NAMALWA (cell line): ENCODE measurements around the gene C2CD4D.
A peak's percentile ranks its signal among the peaks of the same experiment; 100 is the strongest.
"Not testable (repeated sequence)": the region's sequence is repeated elsewhere in the genome, so short reads cannot be mapped to it uniquely, and the experiment has no call there.

Experiments used
- DNase-seq: peaks from one replicate; pipeline ENCODE4 v3.0.0-alpha.2; 2015; ENCODE audit warnings: low spot score

C2CD4D gene

DNA sequence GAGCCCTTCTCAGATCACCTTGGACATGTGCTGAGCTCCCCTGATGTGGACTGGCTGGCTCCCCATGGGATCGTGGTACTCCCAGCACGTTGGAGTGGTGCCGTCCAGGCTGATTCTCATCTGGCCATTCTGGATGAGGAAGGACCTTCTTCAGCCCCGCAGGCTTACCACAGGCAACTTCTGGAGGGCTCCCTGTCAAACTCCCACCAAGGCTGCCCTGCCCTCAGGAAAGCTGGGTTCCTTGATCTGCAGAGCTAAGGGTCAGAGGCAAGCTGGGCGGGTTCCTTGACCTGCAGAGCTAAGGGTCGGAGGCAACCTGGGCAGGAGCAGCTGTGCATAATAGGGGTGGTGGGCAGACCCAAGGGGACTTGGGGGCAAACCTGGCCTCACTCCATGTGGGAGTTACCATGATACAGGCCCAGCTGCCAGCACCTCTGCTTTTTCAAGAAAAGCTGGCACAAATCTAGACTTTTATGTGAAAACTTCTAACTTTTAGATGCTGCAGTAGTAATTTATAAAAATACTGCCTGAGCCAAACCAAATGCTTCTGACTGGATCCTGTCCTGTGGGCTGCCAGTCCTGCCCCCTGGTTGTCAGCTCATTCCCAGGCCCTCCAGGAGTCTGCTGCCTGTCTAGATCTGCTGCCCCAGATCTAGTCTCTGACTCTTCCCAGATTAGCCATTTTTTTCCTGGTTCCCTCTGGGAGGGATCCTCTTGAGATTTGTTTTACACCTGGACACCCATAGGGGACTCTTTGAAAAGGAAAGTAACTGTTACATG, 19.5 kb upstream of the C2CD4D start:
- no peak for DNase-seq

DNA sequence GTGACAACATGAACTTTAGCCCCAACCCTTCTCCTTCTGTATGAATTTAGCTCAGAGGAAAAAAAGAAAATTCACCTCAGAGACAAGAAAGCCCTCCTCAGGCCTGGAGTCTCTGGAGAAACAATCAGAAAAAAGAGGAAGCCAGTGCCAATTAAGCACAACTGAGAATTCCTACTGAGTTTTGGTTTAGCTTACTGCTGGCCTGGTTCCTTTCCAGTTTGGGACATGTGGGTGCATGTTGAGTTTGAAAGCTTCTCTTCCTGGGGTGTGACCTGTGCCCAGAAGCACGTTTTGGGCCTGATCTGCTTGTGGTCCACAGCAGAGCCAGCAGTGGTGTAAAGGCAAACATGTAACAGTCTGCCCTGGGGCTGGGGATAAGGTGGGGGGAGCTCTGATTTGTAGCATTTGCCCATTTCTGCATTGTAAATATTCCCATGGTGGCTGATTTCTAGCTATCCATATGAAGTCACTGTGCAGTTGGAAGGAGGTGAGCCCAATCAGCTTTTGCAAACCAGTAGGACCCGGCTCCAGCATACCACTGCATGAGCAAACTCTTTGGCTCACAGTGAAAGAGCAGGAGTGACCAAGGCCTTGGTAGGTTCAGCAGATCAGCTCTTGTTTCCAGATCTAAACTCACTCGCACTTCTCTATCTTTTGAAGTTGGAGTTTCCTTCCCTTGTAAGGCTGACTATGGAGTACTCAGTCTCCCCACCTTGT, 18.6 kb upstream of the C2CD4D start:
- DNase-seq = no peak

DNA sequence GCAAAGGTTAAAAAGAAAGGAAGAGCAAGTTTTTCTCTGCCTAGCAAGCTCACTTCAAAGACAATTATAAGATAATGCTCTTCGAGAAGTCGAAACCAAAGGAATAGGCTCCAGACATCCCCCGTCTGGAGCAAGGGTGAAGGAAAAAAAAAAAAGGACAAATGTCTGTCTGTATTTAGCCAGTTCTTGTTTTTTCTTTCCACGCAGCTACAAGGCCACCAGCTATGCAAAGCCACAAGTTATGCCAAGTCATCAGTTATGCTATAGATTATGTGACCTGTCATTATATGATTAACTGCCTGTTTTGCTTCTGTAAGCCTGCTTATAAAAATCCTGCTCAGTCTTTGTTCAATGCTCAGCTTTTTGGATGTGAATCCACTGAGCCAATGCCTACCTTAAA, 16.3 kb upstream of the C2CD4D start:
- no peak for DNase-seq

DNA sequence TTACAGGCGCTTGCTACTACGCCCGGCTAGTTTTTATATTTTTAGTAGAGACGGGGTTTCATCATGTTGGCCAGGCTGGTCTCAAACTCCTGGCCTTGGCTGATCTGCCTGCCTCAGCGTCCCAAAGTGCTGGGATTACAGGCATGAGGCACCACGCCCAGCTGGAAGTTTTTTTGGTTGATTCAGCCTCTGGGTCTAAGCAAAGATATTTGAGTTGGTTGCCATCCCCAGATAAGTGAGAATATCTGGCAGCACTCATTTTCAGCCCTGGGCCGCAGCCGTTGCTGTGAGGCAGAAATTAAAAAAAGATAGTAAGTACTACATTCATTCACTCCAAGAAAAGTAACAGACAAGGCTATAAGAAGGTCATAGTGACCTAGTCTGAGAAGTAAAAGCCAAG, 15.9 kb upstream of the C2CD4D start:
- not testable (repeated sequence) for DNase-seq

DNA sequence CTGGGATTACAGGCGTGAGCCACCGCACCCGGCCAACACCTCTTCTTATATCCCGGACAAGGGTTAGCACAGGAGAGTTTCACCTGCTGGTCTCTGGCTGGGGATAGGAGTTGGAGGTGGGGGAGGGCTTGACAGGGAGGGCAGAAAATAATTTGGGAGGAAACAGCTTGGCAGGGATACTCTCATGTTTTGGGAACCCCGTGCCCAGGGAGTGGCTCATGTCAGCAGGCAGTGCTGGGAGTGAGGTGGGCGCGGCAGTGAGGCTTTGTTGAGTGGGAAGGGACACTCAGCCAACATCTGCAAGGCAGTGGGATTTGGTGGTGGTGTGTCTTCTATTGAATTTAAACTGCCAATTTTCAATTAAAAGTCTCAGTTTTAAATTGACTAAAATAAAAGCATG, 15.0 kb upstream of the C2CD4D start:
- DNase-seq = no peak

DNA sequence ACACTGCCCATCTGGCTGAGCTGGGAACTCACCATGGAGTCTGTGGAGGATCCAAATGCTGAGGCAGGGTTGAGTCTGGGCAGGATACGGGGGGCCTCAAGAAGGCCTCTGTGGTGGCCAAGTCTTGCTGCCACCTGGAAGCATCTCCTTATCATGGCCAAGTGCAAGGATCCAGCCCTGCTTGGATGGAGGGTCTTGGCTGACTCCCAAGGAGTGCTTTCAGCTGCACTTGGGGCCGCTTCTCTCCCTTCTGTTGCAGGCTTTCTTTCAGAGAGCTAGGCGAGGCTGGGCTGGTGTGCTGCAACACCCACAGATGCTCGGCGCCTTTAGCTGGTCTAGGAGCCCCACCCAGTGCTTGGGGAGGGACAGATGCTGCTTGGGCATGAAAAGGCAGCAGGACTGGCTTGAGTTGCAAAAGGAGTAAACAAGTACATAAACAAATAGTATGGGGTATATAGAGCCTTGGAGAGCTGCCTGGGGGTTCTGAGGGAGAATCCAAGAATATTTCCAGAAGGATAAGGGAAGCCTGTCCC, 13.9 kb upstream of the C2CD4D start, which contains the start of gene THEM5:
THEM5 (minus strand) TSS at position 302 of the 533 bp plus-strand sequence; CDS start at position 155, 147 bp downstream.
- no peak for DNase-seq

DNA sequence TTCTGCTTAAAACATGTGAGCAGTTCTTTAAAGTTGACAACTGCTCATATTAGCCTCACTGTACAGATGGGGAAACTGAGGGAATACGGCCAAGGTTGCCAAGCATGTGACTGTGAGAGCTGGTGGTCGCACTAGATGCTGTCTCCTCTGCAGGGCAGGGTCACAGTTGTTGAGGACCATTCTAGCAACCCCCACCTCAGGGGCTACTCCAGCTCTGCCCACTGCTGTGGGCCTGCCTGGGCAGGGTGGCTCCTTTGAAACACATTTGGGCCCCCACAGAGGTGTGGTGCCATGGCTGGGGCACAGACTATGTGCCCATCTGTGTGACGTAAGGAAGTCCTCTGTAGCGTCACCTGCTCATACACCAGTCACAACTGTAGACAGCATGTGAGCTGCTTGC, 13.1 kb upstream of the C2CD4D start:
- no peak for DNase-seq

DNA sequence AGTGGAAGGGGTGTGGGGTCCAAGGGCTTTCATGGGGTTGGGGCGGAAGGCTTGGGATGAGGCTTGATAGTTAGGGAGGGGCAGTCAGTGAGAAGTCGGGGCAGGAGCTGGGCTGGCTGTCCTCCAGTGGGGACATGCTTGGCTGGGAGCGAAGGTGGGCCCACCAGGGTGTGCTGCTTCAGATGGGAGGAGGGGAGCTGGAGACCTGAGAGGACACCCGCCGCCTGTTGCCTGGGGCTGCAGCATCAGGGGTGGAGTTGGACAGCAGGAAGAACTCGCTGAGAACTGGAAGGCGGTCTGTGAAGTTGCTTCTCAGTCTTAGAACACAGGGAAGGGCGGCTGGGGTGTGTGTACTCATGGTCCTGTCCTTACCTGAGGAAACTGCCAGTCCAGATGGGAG, 12.3 kb upstream of the C2CD4D start:
- DNase-seq = no peak

DNA sequence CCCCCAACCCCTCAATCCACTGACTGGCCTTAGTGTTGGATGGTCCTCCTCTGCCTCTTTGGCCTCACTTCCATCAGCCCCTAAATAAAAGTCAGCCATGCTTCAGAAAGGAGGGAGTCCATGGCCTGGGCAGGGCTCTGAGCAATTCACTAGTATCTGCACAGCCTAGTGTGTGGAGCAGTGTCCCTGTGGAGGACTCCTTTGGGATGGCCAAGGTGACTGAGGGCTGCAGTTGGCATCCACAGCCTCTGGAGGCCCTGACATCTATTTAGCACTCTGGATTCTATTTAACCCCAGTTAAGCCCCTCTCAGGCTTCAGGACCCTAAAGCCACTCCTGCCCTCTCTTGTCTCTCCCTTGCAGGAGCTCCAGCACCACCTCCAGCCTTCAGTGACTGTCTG, 10.3 kb upstream of the C2CD4D start:
- DNase-seq = no peak

DNA sequence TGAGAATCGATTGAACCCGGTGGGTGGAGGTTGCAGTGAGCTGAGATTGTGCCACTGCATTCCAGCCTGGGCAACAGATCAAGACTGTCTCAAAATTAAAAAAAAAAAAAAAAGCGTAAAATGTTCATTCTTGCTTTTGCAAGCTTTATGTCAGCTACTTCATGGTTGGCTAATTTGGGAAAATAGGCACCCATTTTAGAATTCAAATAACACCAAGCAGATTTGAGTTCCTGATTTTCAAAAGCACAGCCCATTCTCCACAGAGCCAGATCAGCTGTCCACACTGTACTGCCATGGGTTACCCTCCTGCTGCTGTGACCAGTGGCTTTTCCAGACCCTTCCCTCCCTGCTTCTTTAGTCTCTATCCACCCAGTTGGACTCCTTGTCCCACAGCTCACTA, 9.5 kb upstream of the C2CD4D start:
- no peak for DNase-seq

DNA sequence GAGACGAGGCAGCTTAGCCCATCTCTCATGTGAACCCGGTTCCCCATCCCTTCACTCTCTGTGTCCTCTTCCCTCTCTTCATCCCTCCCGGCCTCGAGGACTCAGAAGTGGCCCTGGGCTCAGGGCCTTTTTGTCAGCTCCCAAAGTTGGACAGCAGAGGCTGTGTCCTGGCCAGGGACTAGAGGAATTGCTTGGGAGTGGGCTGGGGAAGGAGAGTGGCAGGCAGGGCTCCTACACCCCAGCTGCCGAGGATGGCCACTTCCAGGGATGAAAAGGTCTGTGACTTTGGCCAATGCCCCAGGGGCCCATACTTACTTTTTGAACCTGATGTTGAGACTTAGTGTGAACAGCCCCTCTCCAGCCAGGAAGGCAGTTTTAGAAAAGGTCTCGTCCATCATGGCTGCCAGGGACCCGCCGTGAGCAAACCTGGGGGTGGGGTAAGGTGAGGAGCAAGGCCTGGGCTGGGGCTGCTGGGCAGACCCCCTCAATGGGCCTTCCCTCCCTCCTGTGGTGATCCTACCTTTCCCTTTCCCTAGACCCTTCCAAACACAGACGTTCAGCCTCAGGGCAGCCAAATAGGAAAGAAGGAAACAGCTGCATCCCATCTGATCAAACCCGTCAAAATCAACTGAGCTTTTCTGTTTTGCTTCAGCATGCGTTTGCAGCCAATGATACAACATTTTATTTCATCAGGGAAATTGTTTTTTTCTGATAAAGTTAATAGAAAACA, 8.4 kb upstream of the C2CD4D start:
- DNase-seq = no peak

DNA sequence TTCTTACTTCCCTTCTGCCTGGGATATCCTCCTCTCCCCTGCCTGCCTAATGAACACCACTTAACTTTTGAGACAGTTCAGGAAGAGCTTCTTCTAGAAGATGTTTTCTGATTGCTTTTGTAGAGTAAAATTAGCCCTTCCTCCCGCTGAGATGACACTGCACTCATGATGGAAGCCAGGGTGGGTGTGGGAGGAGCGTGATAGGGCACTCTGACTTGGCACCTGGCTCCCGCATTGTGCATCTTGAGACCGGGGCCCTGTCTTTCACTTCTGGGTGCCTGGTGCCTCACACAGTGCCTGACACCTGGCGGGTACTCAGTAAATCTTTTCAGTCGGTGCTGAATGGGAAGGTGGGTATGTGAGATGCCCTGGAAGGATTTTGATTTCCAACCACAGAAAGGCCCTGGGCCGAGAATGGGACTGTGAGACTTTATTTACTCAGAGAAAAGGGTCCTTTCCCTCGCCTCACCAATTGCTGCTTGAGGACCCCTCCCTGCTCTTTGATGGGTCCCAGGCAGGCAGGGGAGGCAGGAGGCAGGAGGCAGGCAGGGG, 7.1 kb upstream of the C2CD4D start:
- DNase-seq = no peak

DNA sequence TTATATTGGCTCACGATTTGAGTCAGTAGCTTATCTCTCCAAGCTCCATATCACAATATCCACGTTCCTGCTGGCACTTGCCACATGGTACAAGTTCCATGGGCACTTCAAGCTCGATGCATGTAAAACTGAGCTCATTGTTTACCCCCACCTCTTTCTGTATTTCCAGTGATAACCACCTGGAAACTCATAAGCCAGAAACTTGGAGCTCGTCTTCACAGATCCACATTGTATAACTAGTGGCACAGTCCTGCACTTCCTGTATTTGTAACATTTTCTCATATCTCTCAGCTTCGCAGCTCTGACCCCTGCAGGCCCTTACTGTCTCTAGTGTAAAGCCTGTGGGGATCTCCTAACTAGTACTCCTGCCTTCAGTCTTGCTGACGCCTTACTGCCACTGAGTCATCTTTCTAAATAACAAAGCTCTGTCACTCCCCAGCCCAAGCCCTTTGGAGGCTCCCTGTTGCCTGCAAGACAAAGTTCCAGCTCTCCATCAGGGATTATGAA, 6.5 kb upstream of the C2CD4D start:
- DNase-seq = peak; percentile 36

DNA sequence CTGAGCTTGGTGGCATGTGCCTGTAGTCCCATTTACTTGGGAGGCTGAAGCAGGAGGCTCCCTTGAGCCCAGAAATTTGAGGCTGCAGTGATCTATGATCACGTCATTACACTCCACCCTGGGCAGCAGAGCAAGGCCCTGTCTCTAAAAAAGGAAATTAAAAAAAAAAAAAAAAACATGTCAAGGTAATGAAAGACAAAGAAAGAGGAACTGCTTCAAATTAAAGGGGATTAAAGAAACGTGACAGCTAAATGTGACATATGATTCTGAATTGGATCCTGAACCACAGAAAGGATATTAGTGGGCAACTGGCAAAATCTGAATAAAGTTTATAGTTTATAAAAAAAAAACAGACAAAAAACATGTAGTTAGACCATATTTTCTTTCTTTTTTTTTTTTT, 3.8 kb upstream of the C2CD4D start:
- DNase-seq = no peak

DNA sequence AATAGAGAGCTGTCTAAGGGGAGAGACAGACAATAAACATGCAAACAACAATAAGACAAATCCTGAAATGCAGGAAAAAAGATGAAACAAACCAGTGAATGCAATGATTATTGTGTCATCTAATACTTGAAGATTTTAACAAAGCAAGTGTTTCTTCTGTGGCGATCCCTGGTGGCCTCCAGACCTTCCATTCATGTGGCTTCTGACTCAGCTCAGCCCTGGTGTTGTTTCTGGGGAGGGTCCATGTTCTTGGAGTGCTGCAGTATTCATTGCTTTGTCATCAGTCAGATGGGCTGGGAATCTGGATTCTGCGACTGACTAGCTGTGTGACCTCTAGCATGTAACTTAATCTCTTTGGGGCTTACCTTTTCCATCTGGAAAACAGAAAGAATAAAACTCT, 1.5 kb upstream of the C2CD4D start:
- no peak for DNase-seq

DNA sequence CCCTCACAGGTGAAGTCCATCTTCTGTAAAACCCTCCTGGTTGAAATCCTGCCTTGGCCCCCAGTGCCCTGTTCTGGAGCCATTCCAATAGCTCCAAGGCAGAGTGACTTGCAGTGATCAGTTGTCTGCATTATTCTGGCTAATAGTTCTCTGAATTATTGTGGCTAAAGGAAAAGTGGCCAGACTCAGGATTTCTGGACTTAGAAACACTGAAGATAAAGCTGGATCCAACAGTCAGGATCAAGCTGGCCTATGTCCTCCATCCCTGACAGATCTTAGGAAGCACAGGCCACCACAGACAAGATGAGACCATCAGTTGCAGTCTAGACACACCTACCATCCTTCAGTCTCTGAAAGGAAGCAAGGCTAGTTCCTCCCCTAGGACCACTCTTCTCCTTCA, 801 bp upstream of the C2CD4D start:
- DNase-seq = no peak

DNA sequence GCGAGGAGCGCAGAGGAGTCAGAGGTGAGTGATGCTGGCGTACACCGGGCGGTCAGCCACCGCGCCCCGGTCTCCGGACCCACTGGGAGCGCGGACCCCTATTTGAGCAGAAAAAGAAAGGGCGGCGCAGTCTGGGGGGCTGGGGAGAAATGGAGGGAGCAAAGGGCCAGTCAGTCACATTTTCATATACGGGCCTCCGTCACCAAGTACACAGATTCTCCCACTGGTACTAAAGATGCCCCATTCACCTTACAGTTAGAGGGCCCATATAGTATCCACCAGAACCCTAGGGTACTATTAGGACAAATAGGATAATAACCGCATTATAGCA, 573 bp downstream of the C2CD4D start:
- DNase-seq = no peak

DNA sequence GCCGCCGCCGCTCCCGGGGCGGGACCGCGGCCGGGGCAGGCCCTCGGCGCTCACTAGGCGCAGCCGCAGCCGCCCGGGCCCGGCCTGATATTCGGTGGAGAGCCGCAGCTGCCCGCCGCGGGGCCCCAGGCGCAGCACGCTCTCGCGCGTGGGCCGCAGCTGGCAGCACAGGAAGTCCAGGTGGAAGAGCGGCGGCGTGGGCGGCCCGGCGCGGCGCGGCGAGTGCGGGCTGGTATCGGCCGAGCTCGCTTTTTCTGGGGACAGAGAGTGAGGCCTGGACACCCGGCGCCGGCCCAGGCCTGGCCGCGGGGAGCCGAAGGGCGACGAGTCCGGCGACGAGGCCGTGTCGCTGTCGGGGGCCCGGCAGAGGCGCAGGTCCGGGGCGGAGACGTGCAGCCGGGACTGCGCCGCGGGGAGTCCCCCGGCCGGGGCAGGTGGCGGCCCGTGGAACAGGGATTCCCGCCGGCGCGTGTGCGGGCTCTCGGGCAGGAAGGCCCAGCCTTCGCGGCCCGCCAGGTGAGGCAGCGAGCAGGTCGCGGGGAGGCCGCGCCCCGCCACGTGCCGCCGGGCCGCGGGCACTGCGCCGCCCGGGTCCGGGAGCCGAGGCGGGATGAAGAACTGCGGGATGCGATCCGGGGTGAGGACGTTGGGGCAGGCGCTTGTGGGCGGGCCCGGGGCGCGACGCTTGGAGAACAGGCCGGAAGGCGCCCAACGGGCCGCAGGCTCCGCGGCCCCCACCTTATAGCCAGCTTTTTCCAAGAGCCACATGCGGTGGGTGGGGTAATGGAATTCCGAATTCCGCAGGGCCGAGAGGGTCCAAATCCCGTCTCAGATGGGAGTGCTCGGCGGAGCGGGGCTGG, 1.2 kb downstream of the C2CD4D start:
- DNase-seq = no peak

DNA sequence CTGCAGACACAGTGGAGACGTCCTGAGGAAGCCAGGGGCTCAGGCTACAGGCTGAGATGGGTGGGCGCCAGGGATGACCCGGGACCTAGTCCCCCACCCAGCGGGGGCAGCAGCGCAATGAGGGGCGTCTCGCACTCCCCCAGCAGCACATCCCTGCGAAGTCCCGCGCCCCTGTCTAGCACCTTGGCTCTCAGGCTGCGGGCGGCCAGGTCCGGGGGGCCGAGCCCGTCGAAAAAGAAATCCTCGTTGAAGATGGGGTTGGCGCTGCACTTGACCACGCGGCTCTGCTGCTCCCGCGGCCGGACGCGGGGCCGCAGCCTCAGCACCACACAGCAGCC, 1.8 kb downstream of the C2CD4D start:
- DNase-seq = no peak

DNA sequence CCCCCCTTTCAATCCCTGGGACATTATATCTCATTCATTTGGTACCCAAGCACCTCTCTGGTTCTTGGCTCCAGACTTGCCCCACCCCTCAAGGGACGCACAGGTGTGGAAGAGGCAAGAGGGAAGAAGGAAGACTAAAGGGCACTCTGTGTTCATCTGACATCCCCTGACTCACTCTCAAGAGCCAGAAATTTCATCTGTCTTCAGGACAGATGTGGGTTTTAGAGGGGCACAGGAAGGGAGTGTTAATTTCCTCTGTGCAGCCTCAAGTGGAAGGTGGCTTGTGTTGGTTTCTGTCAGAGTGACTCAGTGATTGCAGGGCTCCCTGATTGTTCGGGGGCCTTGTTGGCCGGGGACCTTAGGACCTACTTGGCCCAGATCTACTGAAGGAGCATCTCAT, 2.4 kb downstream of the C2CD4D start:
- no peak for DNase-seq

DNA sequence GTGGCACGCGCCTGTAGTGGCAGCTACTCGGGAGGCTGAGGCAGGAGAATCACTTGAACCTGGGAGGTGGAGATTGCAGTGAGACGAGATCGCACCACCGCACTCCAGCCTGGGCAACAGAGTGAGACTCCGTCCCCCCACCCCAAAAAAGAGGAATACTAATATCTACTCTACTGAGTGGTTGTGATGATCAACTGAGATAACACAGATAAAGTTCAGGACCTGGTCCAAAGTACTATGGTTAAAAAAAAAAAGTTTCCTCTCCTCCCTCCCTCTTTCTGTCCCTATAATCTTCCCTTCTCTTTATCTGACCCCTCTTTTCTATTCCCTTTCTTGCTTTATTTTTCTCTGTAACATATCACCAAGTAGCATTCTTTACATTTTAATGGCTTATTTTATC, 4.0 kb downstream of the C2CD4D start:
- DNase-seq = no peak

DNA sequence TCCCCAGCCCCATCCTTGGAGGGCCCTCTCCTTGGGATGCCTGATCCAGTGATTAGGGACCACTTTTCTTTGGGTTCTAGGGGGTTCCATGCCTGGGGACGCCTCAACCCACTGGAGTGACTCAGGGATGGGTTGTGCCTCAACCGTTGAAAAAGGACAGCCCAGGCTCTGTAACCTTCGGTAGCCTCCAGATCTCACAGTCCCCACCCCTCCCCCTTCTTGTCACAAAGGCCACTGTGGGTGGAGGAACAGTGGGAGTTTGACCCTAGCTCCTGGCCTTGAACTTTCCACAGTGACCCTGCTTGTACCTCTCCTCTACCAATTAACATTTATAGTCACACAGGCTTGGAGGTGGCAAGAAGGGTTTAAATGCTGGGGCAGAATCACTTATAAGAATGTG, 5.4 kb downstream of the C2CD4D start:
- DNase-seq = no peak
